Measurements from ENCODE around the gene BPTF.
"Not testable (repeated sequence)": the region's sequence is repeated elsewhere in the genome, so short reads cannot be mapped to it uniquely, and the experiment has no call there.

Gene BPTF

GRCh38 chr17:67974598-67975066 is 149.3 kb downstream of the BPTF start:
- no peak for DNase-seq

DNA sequence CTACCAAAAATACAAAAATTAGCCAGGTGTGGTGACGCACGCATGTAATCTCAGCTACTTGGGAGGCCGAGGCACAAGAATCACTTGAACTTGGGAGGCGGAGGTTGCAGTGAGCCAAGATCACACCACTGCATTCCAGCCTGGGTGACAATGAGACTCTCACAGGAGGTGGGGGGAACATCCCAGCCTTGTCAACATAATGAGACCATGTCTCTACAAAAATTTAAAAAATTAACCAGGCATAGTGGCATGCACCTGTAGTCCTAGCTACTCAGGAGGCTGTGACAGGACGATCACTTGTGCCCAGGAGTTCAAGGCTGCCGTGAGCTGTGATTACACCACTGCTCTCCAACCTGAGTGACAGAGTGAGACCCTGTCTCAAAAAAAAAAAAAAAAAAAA is 151.0 kb downstream of the BPTF start:
- DNase-seq = not testable (repeated sequence)

DNA sequence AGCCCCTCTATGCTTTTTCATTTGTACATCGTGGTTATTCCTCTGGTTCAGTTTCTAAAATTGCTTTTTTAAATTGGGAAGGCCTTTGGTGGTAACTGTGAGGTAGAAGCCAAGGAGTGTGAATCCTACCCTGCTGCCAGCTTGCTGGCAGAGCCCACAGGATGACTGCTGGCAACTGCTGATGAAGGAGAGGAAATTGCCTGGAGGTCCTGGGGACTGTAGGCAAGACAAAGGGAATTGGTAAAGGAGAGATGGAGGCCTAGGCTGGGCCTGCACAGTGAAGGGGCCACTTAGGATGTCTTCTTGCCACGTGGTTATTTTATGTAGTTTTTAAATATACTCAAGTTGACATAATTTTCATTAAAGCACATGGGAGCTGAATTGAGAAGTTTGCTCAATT is 155.2 kb downstream of the BPTF start:
- DNase-seq = no peak

DNA sequence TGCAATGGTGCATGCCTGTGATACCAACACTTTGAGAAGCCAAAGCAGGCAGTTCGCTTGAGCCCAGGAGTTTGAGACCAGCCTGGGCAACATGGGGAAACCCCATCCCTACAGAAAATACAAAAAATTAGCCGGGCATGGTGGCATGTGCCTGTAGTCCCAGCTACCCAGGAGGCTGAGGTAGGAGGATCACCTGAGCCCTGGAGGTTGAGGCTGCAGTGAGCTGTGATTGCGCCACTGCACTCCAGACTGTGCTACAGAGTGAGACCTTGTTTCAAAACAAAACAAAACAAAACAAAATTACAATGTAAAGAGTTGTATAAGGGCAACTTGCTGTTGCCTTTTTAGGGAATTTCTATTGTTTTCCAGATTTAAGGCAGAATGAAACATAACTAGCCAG is 155.6 kb downstream of the BPTF start:
- not testable (repeated sequence) for DNase-seq

DNA sequence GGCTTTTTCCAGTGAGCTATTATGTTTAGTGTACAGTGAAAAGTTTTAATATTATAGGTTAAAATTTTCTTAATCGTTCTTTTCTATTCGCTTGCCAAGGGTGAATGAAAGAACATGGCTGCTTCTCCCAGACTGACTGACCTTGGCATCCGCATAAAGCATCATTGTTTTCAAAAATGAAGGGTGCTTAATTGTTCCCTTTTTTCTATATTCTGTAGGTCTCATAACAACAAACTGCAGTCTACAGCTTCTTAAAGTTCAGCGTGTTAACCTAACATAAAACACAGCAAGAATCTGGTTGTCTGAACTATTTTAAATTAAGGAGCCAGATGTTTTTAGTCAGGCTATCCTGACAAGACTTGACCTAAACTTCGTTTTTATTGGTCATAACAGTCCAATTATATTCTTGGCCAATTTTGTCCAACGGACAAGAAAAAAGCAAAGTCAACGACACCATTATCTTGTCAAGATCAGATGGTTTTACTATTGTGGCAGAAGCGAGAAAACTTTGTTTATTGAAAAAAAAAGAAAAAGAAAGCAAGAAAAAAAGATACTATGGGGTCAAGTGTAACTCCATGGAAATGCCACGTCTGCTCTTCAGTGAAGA is 156.8 kb downstream of the BPTF start:
- DNase-seq = no peak

GRCh38 chr17:67982686-67983382 is 157.5 kb downstream of the BPTF start:
- no peak for DNase-seq

DNA sequence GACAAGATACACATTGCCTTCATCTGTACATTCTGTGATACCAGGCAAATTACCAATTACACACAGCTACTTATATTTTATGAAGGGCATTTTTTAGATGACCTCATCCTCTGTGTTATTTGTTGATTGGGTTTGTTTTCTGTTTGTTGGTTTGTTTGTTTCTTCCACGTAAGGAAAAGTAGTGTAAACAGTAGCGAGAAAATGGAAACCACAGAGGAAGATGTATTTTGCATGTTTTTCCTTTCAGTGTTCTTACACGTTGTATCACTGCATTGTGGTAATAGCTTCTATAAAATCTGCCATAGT is 158.0 kb downstream of the BPTF start:
- DNase-seq = no peak

DNA sequence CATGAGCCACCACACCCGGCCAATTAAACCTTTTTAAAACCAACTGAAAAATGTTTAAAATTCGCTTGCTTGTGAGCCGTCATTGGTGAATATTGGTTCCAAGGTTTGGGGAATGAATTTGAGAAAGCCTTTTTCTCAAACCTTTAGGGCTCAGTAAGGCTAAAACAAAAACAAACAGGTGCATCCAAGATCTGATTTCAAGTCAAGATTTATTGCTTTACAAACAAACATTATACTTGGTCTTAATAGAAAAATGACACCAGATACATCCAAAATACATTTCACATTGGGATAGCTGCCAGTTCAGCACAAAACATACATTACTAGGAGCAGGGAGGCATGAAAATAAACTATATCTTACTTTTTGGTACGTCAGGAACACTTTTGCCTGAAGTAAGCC is 165.6 kb downstream of the BPTF start:
- DNase-seq = no peak

DNA sequence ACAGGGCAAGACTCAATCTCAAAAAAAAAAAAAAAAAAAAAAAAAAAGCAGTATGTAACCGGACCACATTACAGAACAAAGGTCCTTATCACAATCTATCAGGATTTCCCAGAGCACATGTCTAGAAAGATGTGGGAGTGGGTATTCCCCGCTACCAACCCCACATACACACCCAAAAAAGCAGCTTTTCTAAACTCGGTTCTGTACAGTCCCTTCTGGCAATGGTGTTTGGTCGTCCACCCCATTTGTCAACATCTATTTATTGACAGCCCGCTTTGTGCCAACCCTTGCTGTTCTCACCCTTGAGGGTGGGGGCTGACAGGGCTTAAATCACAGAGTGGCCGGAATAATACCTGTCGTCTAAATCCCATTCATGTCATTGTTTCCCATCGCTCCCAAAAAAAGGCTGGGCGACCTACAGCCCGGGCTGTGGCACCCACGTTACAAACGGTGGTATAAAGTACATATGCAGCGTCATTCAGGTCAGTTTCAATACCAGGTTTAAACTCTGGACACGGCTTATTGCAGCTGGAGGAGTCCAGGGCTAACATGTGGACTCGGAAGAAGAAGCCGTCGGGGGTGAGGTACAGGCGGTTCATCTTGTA is 167.3 kb downstream of the BPTF start:
- peak in 1 of 2 donors; percentile 13 for DNase-seq

GRCh38 chr17:67993153-67993997 is 168.1 kb downstream of the BPTF start:
- peak; percentile 59 to 72 for DNase-seq

- DNase-seq = no peak
Measured at GRCh38 chr17:67993998-67994361, 168.7 kb downstream of the BPTF start.

- DNase-seq = no peak
Measured at GRCh38 chr17:67994817-67995569, 169.7 kb downstream of the BPTF start.

GRCh38 chr17:67995570-67996263 is 170.4 kb downstream of the BPTF start:
- DNase-seq = peak in 1 of 2 donors; percentile 16

- DNase-seq = peak; percentile 14 to 32
Measured at GRCh38 chr17:67996301-67997171, 171.2 kb downstream of the BPTF start, which contains the start of gene C17orf58. Gene C17orf58 (minus strand): TSS chr17:67996469. CDS start chr17:67996198, 271 bp downstream.

DNA sequence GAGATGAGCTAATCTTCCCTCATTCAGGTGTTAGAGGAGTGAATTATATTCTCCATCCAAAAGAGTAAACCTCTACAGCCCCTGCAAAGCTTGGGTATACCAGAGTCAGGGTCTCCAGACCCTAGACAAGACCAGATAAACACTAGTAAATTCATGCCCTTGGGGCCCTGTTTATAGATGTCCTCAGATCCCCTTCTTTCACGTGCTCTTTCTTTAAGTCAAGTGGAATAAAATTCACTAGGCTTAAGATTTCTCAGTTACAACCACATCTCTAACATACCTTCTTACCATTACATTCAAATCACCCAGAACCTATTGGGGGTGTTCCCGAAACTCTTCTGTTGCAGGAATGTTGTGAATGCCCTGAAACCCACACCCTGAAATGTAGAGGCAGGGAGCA is 173.2 kb downstream of the BPTF start:
- no peak for DNase-seq

- no peak for DNase-seq
Measured at GRCh38 chr17:67999291-67999911, 174.1 kb downstream of the BPTF start.

- DNase-seq = no peak
Measured at GRCh38 chr17:68004201-68004600, 178.9 kb downstream of the BPTF start.

GRCh38 chr17:68006797-68007196 is 181.5 kb downstream of the BPTF start:
- no peak for DNase-seq

GRCh38 chr17:68011199-68011665 is 185.9 kb downstream of the BPTF start:
- peak; percentile 76 to 80 for DNase-seq

- DNase-seq = no peak
Measured at GRCh38 chr17:68013385-68013784, 188.1 kb downstream of the BPTF start.
